Measurements from ENCODE around the gene SNCA. TPM values are rescaled to one million over a fixed set of nuclear protein-coding genes. Genes with fewer than 3 reads are reported as not detected.

Gene SNCA
- total RNA-seq, 1 donor from 2014 or later = not detected

- H3K27ac ChIP-seq = no peak overlapping the region
- intact Hi-C loops (cut with DNase I) = no loop called here
- no peaks in the 10 kb centered on the region for H3K4me1 ChIP-seq
- DNase-seq (ENCODE audit: low spot score in 2 of 2) = no peak
- TF ChIP-seq CTCF (IDR thresholded peaks at IDR 0.05) = no peak
- H3K9me3 ChIP-seq = no peaks in the 10 kb centered on the region
- no peaks in the 10 kb centered on the region for H3K36me3 ChIP-seq
- H3K4me3 ChIP-seq = no peak overlapping the region
- no peaks in the 10 kb centered on the region for H3K27me3 ChIP-seq
Observed at GRCh38 chr4:89725268-89725667, 111.7 kb downstream of the SNCA start.

GRCh38 chr4:89724716-89725115 is 112.2 kb downstream of the SNCA start:
- Histone ChIP-seq H3K27me3 (no peaks in the 10 kb centered on the region), H3K9me3 (no peaks in the 10 kb centered on the region), H3K4me1 (no peaks in the 10 kb centered on the region), H3K4me3 (no peak overlapping the region), H3K27ac (no peak overlapping the region), H3K36me3 (no peaks in the 10 kb centered on the region)
- no peak for DNase-seq (ENCODE audit: low spot score in 2 of 2)
- intact Hi-C loops (cut with DNase I) = no loop called here
- no peak for TF ChIP-seq CTCF (IDR thresholded peaks at IDR 0.05)

GRCh38 chr4:89723096-89723495 is 113.9 kb downstream of the SNCA start:
- Histone ChIP-seq H3K4me1 (no peaks in the 10 kb centered on the region), H3K27ac (no peak overlapping the region), H3K4me3 (no peak overlapping the region), H3K36me3 (no peaks in the 10 kb centered on the region), H3K9me3 (no peaks in the 10 kb centered on the region), H3K27me3 (no peaks in the 10 kb centered on the region)
- TF ChIP-seq CTCF (IDR thresholded peaks at IDR 0.05) = no peak
- no peak for DNase-seq (ENCODE audit: low spot score in 2 of 2)
- intact Hi-C loops (cut with DNase I) = no loop called here

GRCh38 chr4:89722517-89722916 is 114.4 kb downstream of the SNCA start:
- H3K27ac ChIP-seq = no peak overlapping the region
- no peak for TF ChIP-seq CTCF (IDR thresholded peaks at IDR 0.05)
- no peaks in the 10 kb centered on the region for H3K4me1 ChIP-seq
- no peaks in the 10 kb centered on the region for H3K27me3 ChIP-seq
- no peaks in the 10 kb centered on the region for H3K36me3 ChIP-seq
- no peak for DNase-seq (ENCODE audit: low spot score in 2 of 2)
- no peaks in the 10 kb centered on the region for H3K9me3 ChIP-seq
- intact Hi-C loops (cut with DNase I) = no loop called here
- no peak overlapping the region for H3K4me3 ChIP-seq

GRCh38 chr4:89720981-89721380 is 116.0 kb downstream of the SNCA start:
- Histone ChIP-seq H3K27ac (no peak overlapping the region), H3K4me3 (no peak overlapping the region), H3K4me1 (no peaks in the 10 kb centered on the region), H3K36me3 (no peaks in the 10 kb centered on the region), H3K27me3 (no peaks in the 10 kb centered on the region), H3K9me3 (no peaks in the 10 kb centered on the region)
- DNase-seq (ENCODE audit: low spot score in 2 of 2) = no peak
- intact Hi-C loops (cut with DNase I) = no loop called here
- TF ChIP-seq CTCF (IDR thresholded peaks at IDR 0.05) = no peak

- no peak for TF ChIP-seq CTCF (IDR thresholded peaks at IDR 0.05)
Observed at GRCh38 chr4:89719536-89720090, 117.3 kb downstream of the SNCA start.

More at GRCh38 chr4:89719536-89720090, 117.3 kb downstream of the SNCA start:
- no peaks in the 10 kb centered on the region for H3K36me3 ChIP-seq
- no peaks in the 10 kb centered on the region for H3K4me1 ChIP-seq
- no peaks in the 10 kb centered on the region for H3K9me3 ChIP-seq
- no peak for DNase-seq (ENCODE audit: low spot score in 2 of 2)
- no peaks in the 10 kb centered on the region for H3K27me3 ChIP-seq
- intact Hi-C loops (cut with DNase I) = no loop called here
- no peak overlapping the region for H3K4me3 ChIP-seq
- H3K27ac ChIP-seq = no peak overlapping the region

All from ascending aorta (tissue), 2 donors.